Upper lobe of left lung (tissue), 4 donors: Measurements from ENCODE around the gene ADAMTS13.

Experiments
- EP300 ChIP-seq, 4 donors: sonication (generic); formaldehyde crosslinking; IDR thresholded peaks; one replicate each; pipeline ENCODE4 v1.5.1; 2017; ENCODE audit warnings: antibody characterized with exemption in 4 of 4, control low read depth in 2 of 4
- POLR2A ChIP-seq, 4 donors: fragments of 450-650 bp; IDR thresholded peaks; one replicate each; pipeline ENCODE4 v1.5.1; 2016 to 2017; ENCODE audit warnings: antibody characterized with exemption in 4 of 4, mild to moderate bottlenecking in 2 of 4
- TF ChIP-seq, protein P1 (sequence below), 6 experiments: fragments of 450-650 bp in 4 of 6; fragments of 200-600 bp in 2 of 6; sonication (generic) in 2 of 6; IDR thresholded peaks; one replicate each; pipeline ENCODE4 v1.5.1; 2016 to 2019; ENCODE audit warnings: antibody characterized with exemption in 6 of 6

GRCh38 chr9:133389562-133389961 is 32.6 kb upstream of the ADAMTS13 start:
- TF ChIP-seq POLR2A (IDR thresholded peaks at IDR 0.05) (no peak), EP300 (IDR thresholded peaks at IDR 0.05) (no peak)
- TF ChIP-seq, protein P1, sequence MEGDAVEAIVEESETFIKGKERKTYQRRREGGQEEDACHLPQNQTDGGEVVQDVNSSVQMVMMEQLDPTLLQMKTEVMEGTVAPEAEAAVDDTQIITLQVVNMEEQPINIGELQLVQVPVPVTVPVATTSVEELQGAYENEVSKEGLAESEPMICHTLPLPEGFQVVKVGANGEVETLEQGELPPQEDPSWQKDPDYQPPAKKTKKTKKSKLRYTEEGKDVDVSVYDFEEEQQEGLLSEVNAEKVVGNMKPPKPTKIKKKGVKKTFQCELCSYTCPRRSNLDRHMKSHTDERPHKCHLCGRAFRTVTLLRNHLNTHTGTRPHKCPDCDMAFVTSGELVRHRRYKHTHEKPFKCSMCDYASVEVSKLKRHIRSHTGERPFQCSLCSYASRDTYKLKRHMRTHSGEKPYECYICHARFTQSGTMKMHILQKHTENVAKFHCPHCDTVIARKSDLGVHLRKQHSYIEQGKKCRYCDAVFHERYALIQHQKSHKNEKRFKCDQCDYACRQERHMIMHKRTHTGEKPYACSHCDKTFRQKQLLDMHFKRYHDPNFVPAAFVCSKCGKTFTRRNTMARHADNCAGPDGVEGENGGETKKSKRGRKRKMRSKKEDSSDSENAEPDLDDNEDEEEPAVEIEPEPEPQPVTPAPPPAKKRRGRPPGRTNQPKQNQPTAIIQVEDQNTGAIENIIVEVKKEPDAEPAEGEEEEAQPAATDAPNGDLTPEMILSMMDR (IDR thresholded peaks at IDR 0.05): no peak
